SK-N-SH treated with all-trans-retinoic acid at 6 μM for 48 hours (cell line): ENCODE measurements around the gene CCNY.

Source experiments
- ATAC-seq: fragments of 200-7000 bp; cut with Tn5 transposase; 3 replicates; pipeline ENCODE4 v1.9.1; 2020; ENCODE audit warnings: mild to moderate bottlenecking, moderate library complexity
- ARNTL ChIP-seq: fragments of 450-650 bp; formaldehyde crosslinking; IDR thresholded peaks from 2 replicates; pipeline ENCODE4 v1.5.0; 2020; ENCODE audit warnings: low read depth, mild to moderate bottlenecking, moderate library complexity, borderline replicate concordance
- BACH2 ChIP-seq: fragments of 250-450 bp; sonication (Bioruptor Pico); IDR thresholded peaks from 2 replicates; pipeline ENCODE4 v1.9.0; 2021; ENCODE audit warnings: mild to moderate bottlenecking, borderline replicate concordance
- CREB5 ChIP-seq: fragments of 250-450 bp; sonication (Bioruptor Pico); IDR thresholded peaks from 2 replicates; pipeline ENCODE4 v1.5.1; 2020; ENCODE audit warnings: low read depth, mild to moderate bottlenecking, moderate library complexity
- CSDC2 ChIP-seq: fragments of 250-450 bp; sonication (Bioruptor Pico); IDR thresholded peaks from 2 replicates; pipeline ENCODE4 v1.5.0; 2020; ENCODE audit warnings: mild to moderate bottlenecking, moderate library complexity
- ESRRG ChIP-seq: fragments of 250-450 bp; sonication (Bioruptor Pico); IDR thresholded peaks from 2 replicates; pipeline ENCODE4 v1.6.1; 2021; ENCODE audit warnings: mild to moderate bottlenecking
- GLIS3 ChIP-seq: fragments of 250-450 bp; sonication (Bioruptor Pico); IDR thresholded peaks from 2 replicates; pipeline ENCODE4 v1.5.0; 2020; ENCODE audit warnings: mild to moderate bottlenecking, moderate library complexity
- OSR1 ChIP-seq: fragments of 250-450 bp; sonication (Bioruptor Pico); IDR thresholded peaks from 2 replicates; pipeline ENCODE4 v1.8.0; 2022; ENCODE audit warnings: moderate library complexity, mild to moderate bottlenecking, inconsistent platforms
- PATZ1 ChIP-seq: fragments of 250-450 bp; sonication (Bioruptor Pico); IDR thresholded peaks from 2 replicates; pipeline ENCODE4 v1.8.0; 2020; ENCODE audit warnings: mild to moderate bottlenecking, moderate library complexity, borderline replicate concordance
- POU6F1 ChIP-seq: fragments of 250-450 bp; sonication (Bioruptor Pico); IDR thresholded peaks from 2 replicates; pipeline ENCODE4 v1.8.0; 2021; ENCODE audit warnings: low read depth, mild to moderate bottlenecking, moderate library complexity, borderline replicate concordance
- PPARA ChIP-seq: fragments of 250-450 bp; sonication (Bioruptor Pico); IDR thresholded peaks from 2 replicates; pipeline ENCODE4 v1.5.0; 2020; ENCODE audit warnings: mild to moderate bottlenecking, borderline replicate concordance
- RARB ChIP-seq: fragments of 250-450 bp; sonication (Bioruptor Pico); IDR thresholded peaks from 2 replicates; pipeline ENCODE4 v1.8.0; 2021; ENCODE audit warnings: mild to moderate bottlenecking, moderate library complexity
- SNAI2 ChIP-seq: fragments of 250-450 bp; sonication (Bioruptor Pico); IDR thresholded peaks from 2 replicates; pipeline ENCODE4 v1.5.0; 2020; ENCODE audit warnings: mild to moderate bottlenecking, moderate library complexity
- TCF4 ChIP-seq: fragments of 250-450 bp; sonication (Bioruptor Pico); IDR thresholded peaks from 2 replicates; pipeline ENCODE4 v1.8.0; 2021; ENCODE audit warnings: mild to moderate bottlenecking, moderate library complexity, borderline replicate concordance
- TOX ChIP-seq: fragments of 250-450 bp; sonication (Bioruptor Pico); IDR thresholded peaks from 2 replicates; pipeline ENCODE4 v1.8.0; 2021; ENCODE audit warnings: mild to moderate bottlenecking, moderate library complexity, borderline replicate concordance
- ZC3H10 ChIP-seq: fragments of 250-450 bp; sonication (Bioruptor Pico); IDR thresholded peaks from 2 replicates; pipeline ENCODE4 v1.5.1; 2021; ENCODE audit warnings: mild to moderate bottlenecking, moderate library complexity
- ZFP30 ChIP-seq: fragments of 450-650 bp; formaldehyde crosslinking; IDR thresholded peaks from 2 replicates; pipeline ENCODE4 v1.5.0; 2022; ENCODE audit warnings: mild to moderate bottlenecking, moderate library complexity
- ZNF565 ChIP-seq: fragments of 450-650 bp; formaldehyde crosslinking; conservative IDR thresholded peaks from 2 replicates; pipeline ENCODE4 v1.5.0; 2020; ENCODE audit warnings: low read depth, mild to moderate bottlenecking, moderate library complexity
- ZNF70 ChIP-seq: fragments of 450-650 bp; formaldehyde crosslinking; IDR thresholded peaks from 2 replicates; pipeline ENCODE4 v1.5.0; 2020; ENCODE audit warnings: mild to moderate bottlenecking, moderate library complexity
- ZNF8 ChIP-seq: fragments of 450-650 bp; formaldehyde crosslinking; IDR thresholded peaks from 2 replicates; pipeline ENCODE4 v1.5.0; 2020; ENCODE audit warnings: mild to moderate bottlenecking, moderate library complexity
- TF ChIP-seq, protein P1 (sequence below): fragments of 250-450 bp; sonication (Bioruptor Pico); IDR thresholded peaks from 2 replicates; pipeline ENCODE4 v1.5.1; 2021; ENCODE audit warnings: mild to moderate bottlenecking, moderate library complexity
- TF ChIP-seq, protein P2 (sequence below): fragments of 250-450 bp; sonication (Bioruptor Pico); IDR thresholded peaks from 2 replicates; pipeline ENCODE4 v1.5.0; 2020; ENCODE audit warnings: mild to moderate bottlenecking, moderate library complexity

The CCNY gene

DNA sequence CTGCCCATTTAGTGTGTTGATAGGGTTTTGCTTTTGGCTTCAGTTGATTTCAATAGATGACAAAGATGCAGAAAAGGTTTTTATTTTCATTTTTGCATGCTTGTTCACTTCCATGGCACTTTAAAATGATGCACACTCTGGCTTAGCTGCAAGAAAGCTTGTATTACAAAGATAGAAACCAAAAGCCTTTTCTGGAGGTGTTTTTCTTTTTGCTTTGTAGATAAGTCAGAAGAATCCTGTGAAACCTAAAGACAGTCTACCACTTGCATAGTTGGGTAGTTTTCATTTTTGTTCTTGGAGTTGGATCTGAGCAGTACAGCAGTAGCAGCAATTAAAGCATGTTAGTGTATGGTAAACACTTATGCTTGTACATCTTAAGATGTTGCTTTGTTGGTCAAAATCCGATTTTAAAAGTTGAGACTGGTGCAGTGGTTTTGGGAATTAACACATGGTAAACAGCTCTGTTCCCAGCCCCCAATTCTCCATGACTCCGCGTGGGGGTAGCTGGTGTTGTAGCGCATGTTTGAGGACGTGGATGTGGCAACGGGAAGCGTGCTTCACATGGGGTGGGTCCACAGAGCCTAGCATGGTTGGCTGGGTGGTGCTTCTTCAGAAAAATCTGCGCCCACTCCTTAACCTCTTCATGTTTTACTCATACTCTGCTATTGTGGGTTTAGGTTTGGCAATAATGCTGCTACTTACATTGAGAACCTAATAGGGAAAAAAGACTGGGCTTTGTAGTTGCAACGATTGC, 19.8 kb downstream of the CCNY start (continued):
- TF ChIP-seq, protein P1, sequence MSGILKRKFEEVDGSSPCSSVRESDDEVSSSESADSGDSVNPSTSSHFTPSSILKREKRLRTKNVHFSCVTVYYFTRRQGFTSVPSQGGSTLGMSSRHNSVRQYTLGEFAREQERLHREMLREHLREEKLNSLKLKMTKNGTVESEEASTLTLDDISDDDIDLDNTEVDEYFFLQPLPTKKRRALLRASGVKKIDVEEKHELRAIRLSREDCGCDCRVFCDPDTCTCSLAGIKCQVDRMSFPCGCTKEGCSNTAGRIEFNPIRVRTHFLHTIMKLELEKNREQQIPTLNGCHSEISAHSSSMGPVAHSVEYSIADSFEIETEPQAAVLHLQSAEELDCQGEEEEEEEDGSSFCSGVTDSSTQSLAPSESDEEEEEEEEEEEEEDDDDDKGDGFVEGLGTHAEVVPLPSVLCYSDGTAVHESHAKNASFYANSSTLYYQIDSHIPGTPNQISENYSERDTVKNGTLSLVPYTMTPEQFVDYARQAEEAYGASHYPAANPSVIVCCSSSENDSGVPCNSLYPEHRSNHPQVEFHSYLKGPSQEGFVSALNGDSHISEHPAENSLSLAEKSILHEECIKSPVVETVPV (CRISPR knock-in tag), result no peak

GRCh38 chr10:35356725-35357092, 20.4 kb downstream of the CCNY start:
- no peak for ATAC-seq
- no peak for TF ChIP-seq PATZ1 (CRISPR knock-in tag)
- TF ChIP-seq ARNTL (CRISPR knock-in tag), result no peak
- no peak for TF ChIP-seq OSR1 (CRISPR knock-in tag)
- no peak for TF ChIP-seq TOX (CRISPR knock-in tag)
- TF ChIP-seq GLIS3, result no peak
- TF ChIP-seq ZNF8 (CRISPR knock-in tag), result no peak
- TF ChIP-seq BACH2 (CRISPR knock-in tag), result no peak
- TF ChIP-seq PPARA (CRISPR knock-in tag), result no peak
- TF ChIP-seq ESRRG (CRISPR knock-in tag), result no peak
- TF ChIP-seq ZNF70 (CRISPR knock-in tag), result no peak

GRCh38 chr10:35359056-35359455, 22.7 kb downstream of the CCNY start:
- TF ChIP-seq GLIS3 (no peak), SNAI2 (CRISPR knock-in tag) (no peak)
- no peak; the same call in 2 of the 3 replicates for ATAC-seq

- no peak for TF ChIP-seq PPARA (CRISPR knock-in tag)
- TF ChIP-seq, protein P1 (CRISPR knock-in tag), result no peak
- TF ChIP-seq CREB5, result no peak
- TF ChIP-seq ZNF565 (CRISPR knock-in tag), result no peak
- TF ChIP-seq PATZ1 (CRISPR knock-in tag), result no peak
- no peak for TF ChIP-seq POU6F1 (CRISPR knock-in tag)
- TF ChIP-seq TOX (CRISPR knock-in tag), result no peak
- no peak for TF ChIP-seq ZC3H10 (CRISPR knock-in tag)
- TF ChIP-seq ESRRG (CRISPR knock-in tag), result no peak
- TF ChIP-seq GLIS3, result no peak
- no peak for TF ChIP-seq OSR1 (CRISPR knock-in tag)
- TF ChIP-seq TCF4 (CRISPR knock-in tag), result no peak
- no peak for TF ChIP-seq CSDC2 (CRISPR knock-in tag)
- TF ChIP-seq ZFP30, result no peak
- no peak for TF ChIP-seq SNAI2 (CRISPR knock-in tag)
- TF ChIP-seq, protein P2, sequence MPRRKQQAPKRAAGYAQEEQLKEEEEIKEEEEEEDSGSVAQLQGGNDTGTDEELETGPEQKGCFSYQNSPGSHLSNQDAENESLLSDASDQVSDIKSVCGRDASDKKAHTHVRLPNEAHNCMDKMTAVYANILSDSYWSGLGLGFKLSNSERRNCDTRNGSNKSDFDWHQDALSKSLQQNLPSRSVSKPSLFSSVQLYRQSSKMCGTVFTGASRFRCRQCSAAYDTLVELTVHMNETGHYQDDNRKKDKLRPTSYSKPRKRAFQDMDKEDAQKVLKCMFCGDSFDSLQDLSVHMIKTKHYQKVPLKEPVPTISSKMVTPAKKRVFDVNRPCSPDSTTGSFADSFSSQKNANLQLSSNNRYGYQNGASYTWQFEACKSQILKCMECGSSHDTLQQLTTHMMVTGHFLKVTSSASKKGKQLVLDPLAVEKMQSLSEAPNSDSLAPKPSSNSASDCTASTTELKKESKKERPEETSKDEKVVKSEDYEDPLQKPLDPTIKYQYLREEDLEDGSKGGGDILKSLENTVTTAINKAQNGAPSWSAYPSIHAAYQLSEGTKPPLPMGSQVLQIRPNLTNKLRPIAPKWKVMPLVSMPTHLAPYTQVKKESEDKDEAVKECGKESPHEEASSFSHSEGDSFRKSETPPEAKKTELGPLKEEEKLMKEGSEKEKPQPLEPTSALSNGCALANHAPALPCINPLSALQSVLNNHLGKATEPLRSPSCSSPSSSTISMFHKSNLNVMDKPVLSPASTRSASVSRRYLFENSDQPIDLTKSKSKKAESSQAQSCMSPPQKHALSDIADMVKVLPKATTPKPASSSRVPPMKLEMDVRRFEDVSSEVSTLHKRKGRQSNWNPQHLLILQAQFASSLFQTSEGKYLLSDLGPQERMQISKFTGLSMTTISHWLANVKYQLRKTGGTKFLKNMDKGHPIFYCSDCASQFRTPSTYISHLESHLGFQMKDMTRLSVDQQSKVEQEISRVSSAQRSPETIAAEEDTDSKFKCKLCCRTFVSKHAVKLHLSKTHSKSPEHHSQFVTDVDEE (CRISPR knock-in tag), result no peak
- TF ChIP-seq RARB (CRISPR knock-in tag), result no peak
- TF ChIP-seq, all 23 proteins: peak for 0
- ATAC-seq, result no peak
These were observed 23.6 kb downstream of the CCNY start for GRCh38 chr10:35359873-35360272.
